K562 (cell line): ENCODE data around the gene VARS1. TPM values are rescaled to one million over a fixed set of nuclear protein-coding genes. Genes with fewer than 3 reads are reported as not detected.
"Not testable (repeated sequence)": the region's sequence is repeated elsewhere in the genome, so short reads cannot be mapped to it uniquely, and the experiment has no call there.

Experiments used
- HDAC1 ChIP-seq, 2 experiments: fragments of 450-650 bp; IDR thresholded peaks; 2 replicates each; pipeline ENCODE4 v1.6.1; 2016 to 2017; ENCODE audit warnings: inconsistent platforms in 1 of 2, mild to moderate bottlenecking in 1 of 2, moderate library complexity in 1 of 2
- MECOM ChIP-seq: fragments of 250-450 bp; sonication (Bioruptor Pico); IDR thresholded peaks from 2 replicates; pipeline ENCODE4 v1.8.0; 2022; ENCODE audit warnings: inconsistent platforms
- MYC ChIP-seq, 2 experiments: fragments of 250-450 bp in 1 of 2; sonication (Bioruptor Pico) in 1 of 2; IDR thresholded peaks; 2 replicates each; pipeline versions ENCODE4 v1.5.1 to v1.6.1; 2012 to 2021; ENCODE audit warnings: low read depth in 2 of 2, borderline replicate concordance in 1 of 2, improper control_type of control experiment in 1 of 2, low read length in 1 of 2, mild to moderate bottlenecking in 1 of 2, moderate library complexity in 1 of 2
- REST ChIP-seq, 2 experiments: fragments of 450-650 bp; formaldehyde crosslinking in 1 of 2; IDR thresholded peaks; 2 replicates each; pipeline versions ENCODE4 v1.4.0 to v1.6.1; 2014 to 2020; ENCODE audit warnings: mild to moderate bottlenecking in 2 of 2, borderline replicate concordance in 1 of 2, low read depth in 1 of 2
- TOE1 ChIP-seq, 2 experiments: fragments of 450-650 bp in 1 of 2; sonication (generic) in 1 of 2; formaldehyde crosslinking in 1 of 2; IDR thresholded peaks; 2 replicates each; pipeline versions ENCODE4 v1.7.1 to v1.8.0; 2016 to 2022; ENCODE audit warnings: borderline replicate concordance in 2 of 2, mild to moderate bottlenecking in 2 of 2, antibody characterized with exemption in 1 of 2, inconsistent platforms in 1 of 2, low read depth in 1 of 2, missing genetic modification reagents in 1 of 2, moderate library complexity in 1 of 2
- TSC22D4 ChIP-seq: fragments of 450-650 bp; IDR thresholded peaks from 2 replicates; pipeline ENCODE4 v1.6.1; 2016; ENCODE audit warnings: missing genetic modification characterization, missing biosample characterization, control low read depth
- USF1 ChIP-seq: sonication (generic); formaldehyde crosslinking; IDR thresholded peaks from 2 replicates; pipeline ENCODE4 v1.9.0; 2022; ENCODE audit warnings: mild to moderate bottlenecking, missing genetic modification reagents
- polyA plus RNA-seq, 8 experiments: library from polyadenylated mRNA; depleted of rRNA in 4 of 8; stranded (reverse) in 5 of 8; unstranded in 3 of 8; fragments of >200 nt; fragmentation: Nextera tagmentation in 2 of 8; fragmentation: Illumina TruSeq in 1 of 8; extraction: Ambion mirVana in 2 of 8; extraction: Trizol in 1 of 8; gene quantifications; 2 replicates each; pipeline versions ENCODE4 v1.2.1 to v1.2.3, GENCODE V29; 2011 to 2014; ENCODE audit warnings: inconsistent platforms in 1 of 8, missing spikeins in 1 of 8
- total RNA-seq, 7 experiments: library from RNA; depleted of rRNA in 6 of 7; stranded (reverse); fragments of >200 nt in 6 of 7; fragmentation: Illumina TruSeq in 2 of 7; extraction: Trizol in 2 of 7; gene quantifications; 2 replicates each; pipeline versions ENCODE4 v1.2.1 to v1.2.3, GENCODE V29; 2011 to 2021; ENCODE audit warnings: low replicate concordance in 1 of 7
- TF ChIP-seq, protein P1 (sequence below): sonication (generic); formaldehyde crosslinking; IDR thresholded peaks from 2 replicates; pipeline ENCODE4 v1.8.0; 2022; ENCODE audit warnings: mild to moderate bottlenecking, missing genetic modification reagents
- TF ChIP-seq, protein P2 (sequence below): sonication (generic); formaldehyde crosslinking; IDR thresholded peaks from 2 replicates; pipeline ENCODE4 v1.8.0; 2022; ENCODE audit warnings: mild to moderate bottlenecking, low read depth, missing genetic modification reagents

VARS1 gene
- total and polyA plus RNA-seq, 9 of the 15 experiments (the other 6 are each of a cell fraction or from before 2014, with no cell fraction given), result 2.9 to 488 (median 130) TPM

- TF ChIP-seq, protein P1, sequence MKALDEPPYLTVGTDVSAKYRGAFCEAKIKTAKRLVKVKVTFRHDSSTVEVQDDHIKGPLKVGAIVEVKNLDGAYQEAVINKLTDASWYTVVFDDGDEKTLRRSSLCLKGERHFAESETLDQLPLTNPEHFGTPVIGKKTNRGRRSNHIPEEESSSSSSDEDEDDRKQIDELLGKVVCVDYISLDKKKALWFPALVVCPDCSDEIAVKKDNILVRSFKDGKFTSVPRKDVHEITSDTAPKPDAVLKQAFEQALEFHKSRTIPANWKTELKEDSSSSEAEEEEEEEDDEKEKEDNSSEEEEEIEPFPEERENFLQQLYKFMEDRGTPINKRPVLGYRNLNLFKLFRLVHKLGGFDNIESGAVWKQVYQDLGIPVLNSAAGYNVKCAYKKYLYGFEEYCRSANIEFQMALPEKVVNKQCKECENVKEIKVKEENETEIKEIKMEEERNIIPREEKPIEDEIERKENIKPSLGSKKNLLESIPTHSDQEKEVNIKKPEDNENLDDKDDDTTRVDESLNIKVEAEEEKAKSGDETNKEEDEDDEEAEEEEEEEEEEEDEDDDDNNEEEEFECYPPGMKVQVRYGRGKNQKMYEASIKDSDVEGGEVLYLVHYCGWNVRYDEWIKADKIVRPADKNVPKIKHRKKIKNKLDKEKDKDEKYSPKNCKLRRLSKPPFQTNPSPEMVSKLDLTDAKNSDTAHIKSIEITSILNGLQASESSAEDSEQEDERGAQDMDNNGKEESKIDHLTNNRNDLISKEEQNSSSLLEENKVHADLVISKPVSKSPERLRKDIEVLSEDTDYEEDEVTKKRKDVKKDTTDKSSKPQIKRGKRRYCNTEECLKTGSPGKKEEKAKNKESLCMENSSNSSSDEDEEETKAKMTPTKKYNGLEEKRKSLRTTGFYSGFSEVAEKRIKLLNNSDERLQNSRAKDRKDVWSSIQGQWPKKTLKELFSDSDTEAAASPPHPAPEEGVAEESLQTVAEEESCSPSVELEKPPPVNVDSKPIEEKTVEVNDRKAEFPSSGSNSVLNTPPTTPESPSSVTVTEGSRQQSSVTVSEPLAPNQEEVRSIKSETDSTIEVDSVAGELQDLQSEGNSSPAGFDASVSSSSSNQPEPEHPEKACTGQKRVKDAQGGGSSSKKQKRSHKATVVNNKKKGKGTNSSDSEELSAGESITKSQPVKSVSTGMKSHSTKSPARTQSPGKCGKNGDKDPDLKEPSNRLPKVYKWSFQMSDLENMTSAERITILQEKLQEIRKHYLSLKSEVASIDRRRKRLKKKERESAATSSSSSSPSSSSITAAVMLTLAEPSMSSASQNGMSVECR (CRISPR knock-in tag), result peak; percentile 56; the same call in 1 of the 2 replicates
- TF ChIP-seq REST (IDR thresholded peaks at IDR 0.05; ENCODE audit: borderline replicate concordance); MYC (IDR thresholded peaks at IDR 0.05; ENCODE audit: low read depth, low read length); TOE1 (IDR thresholded peaks at IDR 0.05; ENCODE audit: borderline replicate concordance): not testable (repeated sequence)
- 0 out of 2 replicates have a peak, but pooled peaks have one; percentile 31 for TF ChIP-seq REST (CRISPR knock-in tag; IDR thresholded peaks at IDR 0.05; ENCODE audit: low read depth)
- 0 out of 2 replicates have a peak, but pooled peaks have one; percentile 12 for TF ChIP-seq MECOM (CRISPR knock-in tag)
- 0 out of 2 replicates have a peak, but pooled peaks have one; percentile 9 for TF ChIP-seq TSC22D4 (tag)
- peak; percentile 7; the same call in 1 of the 2 replicates for TF ChIP-seq MYC (CRISPR knock-in tag; IDR thresholded peaks at IDR 0.05; ENCODE audit: borderline replicate concordance, low read depth)
- 0 out of 4 replicates have a peak, but pooled peaks of 1 of the 2 experiments have one; percentile 56 for TF ChIP-seq HDAC1 (IDR thresholded peaks at IDR 0.05)
- TF ChIP-seq, protein P2, sequence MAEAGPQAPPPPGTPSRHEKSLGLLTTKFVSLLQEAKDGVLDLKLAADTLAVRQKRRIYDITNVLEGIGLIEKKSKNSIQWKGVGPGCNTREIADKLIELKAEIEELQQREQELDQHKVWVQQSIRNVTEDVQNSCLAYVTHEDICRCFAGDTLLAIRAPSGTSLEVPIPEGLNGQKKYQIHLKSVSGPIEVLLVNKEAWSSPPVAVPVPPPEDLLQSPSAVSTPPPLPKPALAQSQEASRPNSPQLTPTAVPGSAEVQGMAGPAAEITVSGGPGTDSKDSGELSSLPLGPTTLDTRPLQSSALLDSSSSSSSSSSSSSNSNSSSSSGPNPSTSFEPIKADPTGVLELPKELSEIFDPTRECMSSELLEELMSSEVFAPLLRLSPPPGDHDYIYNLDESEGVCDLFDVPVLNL, result peak; percentile 77; the same call in 1 of the 2 replicates
- TF ChIP-seq USF1 (CRISPR knock-in tag), result peak; percentile 24; the same call in 1 of the 2 replicates
- TF ChIP-seq TOE1 (CRISPR knock-in tag; IDR thresholded peaks at IDR 0.05; ENCODE audit: borderline replicate concordance, low read depth), result 0 out of 2 replicates have a peak, but pooled peaks have one; percentile 63
Measured at GRCh38 chr6:31817929-31818511, 22.5 kb upstream of the VARS1 start (continued).
